HG03175 (cell line): Measurements from ENCODE around the gene LYVE1.

ENCODE experiments used
- ATAC-seq: cut with Tn5 transposase; IDR thresholded peaks from one replicate; pipeline ENCODE4 v1.9.1; 2021; ENCODE audit warnings: mild to moderate bottlenecking, moderate library complexity; ENCODE audit not compliant: unreplicated experiment

The LYVE1 gene

DNA sequence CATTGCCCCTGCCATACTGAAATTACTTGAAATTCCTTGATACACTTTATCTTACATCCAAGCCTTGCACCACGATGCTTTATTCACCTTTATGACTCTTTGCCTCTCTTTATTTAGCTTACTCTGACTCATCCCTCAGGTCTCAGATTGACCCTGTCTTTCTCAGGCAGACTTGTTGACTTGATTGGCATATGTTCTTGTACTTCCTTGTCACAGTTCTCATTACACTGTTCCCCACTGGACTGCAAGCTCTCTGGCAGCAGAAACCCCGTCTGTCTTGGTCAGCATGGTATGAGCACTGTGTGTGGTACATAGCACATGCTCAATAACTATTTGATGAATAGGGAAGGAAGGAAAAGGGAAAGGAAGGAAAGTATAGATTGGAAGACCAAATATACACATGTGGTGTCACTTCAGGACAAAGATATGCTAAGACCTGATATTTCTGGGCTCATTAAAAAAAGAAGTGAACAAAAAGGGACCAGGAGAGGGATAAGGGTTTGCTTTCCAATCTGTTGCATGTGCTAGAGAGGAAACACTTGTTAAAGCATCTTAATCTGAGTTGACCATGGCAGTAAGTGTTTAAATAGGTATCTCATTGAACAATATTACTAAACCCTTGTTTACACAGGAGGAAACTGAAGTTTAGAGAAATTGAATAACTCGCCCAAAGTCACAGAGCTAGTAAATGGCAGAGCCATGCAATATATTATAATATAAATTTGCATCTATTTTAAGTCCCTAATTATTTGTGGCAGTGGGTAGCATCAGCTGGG lies 7.2 kb downstream of the LYVE1 start:
- no peak for ATAC-seq

DNA sequence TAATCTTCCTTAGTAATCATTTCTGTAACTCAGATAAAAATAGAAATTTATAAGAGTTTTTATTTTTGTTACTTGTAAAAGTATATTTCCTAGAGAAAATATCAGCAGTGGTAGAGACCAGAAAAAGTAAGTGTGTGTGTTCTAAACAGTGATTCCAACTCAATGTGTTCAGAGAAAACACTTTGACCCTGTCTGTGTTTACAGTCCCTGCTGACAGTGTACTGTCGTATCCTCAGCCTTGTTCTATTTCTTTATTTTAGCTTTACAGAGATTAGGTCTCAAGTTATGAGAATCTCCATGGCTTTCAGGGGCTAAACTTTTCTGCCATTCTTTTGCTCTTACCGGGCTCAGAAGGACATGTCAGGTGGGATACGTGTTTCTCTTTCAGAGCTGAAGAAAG lies 10.2 kb downstream of the LYVE1 start:
- no peak for ATAC-seq

DNA sequence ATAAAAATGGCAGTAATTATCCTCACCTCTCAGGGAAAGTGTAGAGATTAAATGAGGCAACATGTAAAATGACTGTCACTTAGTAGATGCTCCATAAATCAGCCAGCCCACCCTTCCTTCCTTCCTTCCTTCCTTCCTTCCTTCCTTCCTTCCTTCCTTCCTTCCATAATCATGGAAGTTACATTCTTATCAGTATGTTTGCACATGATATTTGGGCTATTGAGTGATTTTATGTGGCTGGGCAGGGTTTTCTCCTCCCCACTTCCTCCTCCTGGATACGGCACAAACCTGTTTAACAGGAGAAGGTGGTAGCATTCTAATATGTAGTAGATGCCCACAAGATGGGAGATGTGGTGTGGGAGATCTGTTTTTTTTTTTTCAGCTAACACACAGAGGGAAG lies 11.9 kb downstream of the LYVE1 start:
- ATAC-seq: no peak

DNA sequence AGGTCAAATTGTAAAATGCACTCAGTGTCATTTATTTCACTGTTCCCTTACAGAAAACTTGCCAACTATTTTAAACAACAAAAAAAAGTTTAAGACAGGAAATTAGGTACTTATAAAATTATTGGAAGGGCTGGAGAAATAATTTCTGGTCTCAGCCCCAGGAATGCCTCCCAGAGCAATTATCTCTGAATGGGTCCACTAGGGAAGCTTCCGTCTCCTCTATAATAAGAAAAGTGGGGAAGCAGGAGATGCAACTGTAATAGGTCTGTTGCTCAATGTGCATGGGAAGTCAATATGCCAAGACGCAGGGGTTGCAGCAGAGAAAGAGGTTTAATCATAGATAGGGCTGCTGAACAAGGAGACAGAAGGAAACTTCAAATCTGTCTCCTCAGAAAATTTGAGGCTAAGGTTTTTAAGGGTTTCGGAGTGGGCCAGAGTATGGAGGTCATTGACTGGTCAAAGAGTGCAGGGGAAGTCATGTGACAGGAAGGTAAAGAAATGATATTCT lies 16.6 kb downstream of the LYVE1 start:
- no peak for ATAC-seq

DNA sequence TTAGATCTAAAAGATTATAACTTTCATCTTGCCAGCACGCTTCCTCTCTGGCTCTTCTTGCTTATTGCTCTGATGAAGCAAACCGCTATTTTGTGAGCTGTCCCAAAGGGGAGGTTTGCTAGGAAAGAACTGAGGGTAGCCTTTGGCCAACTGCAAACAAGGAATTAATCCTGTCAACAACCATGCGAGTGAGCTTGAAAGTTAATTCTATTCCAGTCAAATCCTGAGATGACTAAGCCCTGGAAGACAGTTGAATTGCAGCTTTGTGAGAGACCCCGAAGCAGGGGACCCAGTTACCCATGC lies 17.2 kb downstream of the LYVE1 start:
- no peak for ATAC-seq

DNA sequence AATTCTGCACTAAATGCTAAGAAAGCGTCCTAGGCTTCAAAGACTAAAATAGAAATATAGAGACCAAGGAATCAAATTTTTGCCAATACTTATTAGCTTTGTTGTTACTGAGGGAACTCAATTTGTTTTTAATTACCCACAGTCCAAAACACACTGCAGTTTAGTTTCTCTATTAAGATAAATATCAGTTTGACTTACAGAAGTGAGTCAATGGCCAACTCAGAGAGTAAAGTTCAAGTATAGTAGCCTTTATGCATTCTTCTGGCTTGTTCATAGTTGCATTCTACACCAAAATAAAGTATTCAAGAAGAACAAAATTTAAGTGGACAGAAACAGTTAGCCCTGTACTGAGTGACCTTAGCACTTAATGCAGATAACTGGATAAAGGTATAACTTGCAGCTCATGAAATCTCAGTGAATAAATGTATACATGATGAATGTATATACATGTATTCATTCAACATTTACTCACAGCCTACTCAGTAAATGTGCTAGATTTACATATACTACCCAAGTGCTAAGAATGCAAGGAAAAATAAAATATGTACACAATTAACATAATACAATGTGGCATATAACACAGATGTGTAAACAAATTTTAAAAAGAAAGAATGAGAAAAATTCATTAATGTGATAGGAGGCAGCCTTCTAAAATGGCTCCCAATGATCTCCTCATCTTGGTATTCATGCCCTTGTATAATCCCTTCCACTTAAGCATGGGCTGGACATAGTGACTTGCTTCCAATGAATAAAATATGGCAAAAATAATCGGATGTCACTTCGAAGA lies 17.8 kb downstream of the LYVE1 start:
- ATAC-seq: no peak

DNA sequence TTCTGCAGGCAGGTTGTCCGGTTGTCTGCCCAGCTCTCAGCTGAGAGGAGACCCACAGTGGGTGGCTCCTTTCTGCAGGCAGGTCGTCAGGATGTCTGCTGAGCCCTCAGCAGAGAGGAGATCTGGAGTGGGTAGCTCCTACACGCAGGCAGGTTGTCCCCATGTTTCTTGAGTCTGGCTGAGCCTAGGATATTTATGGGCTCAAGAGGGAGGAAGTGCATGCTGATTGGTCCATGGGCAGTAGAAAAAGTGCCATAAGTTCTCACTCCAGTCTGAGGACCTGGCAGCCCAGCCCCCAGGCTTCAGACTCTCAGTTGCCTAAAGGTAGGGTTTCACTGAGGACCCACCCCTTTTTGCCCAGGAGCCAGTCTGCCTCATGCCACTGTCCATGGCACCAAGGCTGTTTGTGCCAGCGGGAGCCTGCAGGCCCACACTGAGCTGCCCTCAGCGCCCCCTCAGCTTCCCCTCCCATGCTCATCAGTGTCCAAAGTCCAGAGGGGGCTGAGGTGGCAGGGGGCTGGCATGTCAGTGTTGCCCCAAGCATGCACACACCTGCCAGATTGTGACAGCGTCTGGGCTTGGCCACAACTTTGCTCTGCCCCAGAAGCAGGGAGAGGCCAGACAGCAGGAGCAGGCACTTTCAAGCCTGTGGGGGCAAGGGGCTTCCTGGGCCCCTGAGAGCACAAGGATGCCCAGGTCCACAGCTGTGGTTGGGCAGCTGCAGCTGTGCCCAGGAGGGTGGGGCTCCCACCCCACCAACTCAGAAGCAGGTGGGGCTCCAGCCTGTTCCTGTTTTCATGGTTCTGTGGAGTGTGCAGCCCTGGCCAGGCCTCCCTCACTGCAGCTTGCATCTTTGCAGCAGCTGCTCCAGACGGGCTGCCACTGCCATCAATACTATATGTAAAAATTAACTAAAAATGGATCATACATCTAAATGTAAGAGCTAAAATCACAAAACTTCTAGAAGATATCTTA lies 23.7 kb downstream of the LYVE1 start:
- ATAC-seq: no peak

DNA sequence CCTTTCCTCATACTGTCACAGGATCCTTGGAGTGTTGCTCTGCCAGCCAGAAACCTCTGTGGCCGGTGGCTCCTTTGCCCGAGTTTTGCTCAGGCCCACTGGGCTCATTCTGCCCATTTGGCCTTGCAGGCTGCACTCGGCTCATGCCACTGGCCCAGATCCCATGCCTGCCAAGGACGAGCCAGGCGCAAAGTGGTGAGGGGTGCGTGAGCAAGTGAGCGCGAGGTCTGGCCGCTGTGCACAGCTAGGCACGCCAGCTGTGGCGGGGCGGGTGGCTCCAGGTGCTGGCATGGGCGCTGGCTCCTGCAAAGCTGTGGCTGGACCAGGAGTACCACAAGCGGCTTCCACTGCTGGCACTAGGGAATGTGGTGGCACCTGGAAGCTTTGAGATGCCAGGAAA lies 24.7 kb downstream of the LYVE1 start:
- no peak for ATAC-seq

DNA sequence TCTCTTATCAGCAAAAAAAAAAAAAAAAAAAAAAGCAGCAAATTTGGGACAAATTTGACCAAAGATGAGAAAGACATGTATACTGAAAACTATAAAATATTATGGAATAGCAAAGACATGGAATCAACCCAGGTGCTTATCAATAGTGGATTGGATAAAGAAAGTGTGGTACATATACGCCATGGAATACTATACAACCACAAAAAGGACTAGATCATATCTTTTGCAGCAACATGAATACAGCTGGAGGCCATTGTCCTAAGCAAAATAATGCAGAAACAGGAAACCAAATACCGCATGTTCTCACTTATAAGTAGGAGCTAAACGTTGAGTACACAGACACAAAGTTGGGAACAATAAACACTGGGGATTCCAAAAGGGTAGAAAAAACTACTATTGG lies 25.7 kb downstream of the LYVE1 start:
- no peak for ATAC-seq

DNA sequence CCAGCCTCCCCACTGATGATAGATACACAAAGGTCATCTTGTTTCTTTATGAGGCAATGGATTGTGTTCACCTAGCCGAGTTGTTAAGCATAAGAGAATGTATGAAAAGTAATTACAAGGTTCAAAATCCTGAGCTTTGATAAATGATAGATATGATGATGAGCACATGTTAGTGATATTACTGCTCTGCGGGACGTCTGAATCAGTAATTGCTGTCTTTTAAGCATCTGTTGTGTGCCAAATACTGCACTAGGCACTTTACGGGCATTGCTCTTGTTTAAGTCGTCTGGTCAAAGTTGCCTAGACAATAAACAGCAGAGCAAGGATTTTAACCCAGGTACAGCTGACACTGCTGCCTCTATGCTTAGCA lies 26.9 kb downstream of the LYVE1 start:
- no peak for ATAC-seq

DNA sequence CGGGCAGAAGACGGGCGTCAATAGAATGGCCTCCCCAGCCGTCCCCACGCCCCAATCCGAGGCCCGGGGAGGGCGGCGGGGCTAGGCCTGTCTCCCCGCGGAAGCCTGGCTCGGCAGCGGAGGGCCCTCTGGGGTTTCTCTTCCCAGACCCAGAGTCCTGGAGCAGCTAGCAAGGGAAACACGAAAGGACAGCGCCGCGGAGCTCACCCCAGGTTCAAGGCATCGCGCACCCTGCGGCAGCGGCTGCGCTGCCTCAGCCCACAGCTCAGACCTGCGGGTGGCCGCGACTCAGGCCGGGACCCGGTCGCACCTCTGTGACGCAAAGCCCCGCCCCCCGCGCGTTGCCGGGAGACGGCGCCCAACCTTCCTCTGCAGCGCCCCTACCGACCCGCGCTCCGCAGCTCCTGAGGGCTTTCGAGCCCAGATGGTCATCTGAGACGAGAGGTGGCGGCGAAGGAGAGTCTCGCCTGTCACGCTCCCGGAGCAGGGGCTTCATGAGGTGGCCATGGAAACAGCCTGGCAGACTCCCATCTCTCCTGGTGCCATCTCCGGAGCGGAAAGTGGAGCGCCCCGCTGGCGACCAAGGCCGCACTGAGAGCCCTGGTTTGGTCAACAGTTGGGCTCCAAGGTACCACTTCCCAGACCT lies 27.4 kb downstream of the LYVE1 start, which contains the start of gene RNF141:
RNF141 (minus strand) TSS at position 273 of the 646 bp plus-strand sequence. CDS start 7,029 bp downstream, outside the sequence.
- ATAC-seq: peak; percentile 96

DNA sequence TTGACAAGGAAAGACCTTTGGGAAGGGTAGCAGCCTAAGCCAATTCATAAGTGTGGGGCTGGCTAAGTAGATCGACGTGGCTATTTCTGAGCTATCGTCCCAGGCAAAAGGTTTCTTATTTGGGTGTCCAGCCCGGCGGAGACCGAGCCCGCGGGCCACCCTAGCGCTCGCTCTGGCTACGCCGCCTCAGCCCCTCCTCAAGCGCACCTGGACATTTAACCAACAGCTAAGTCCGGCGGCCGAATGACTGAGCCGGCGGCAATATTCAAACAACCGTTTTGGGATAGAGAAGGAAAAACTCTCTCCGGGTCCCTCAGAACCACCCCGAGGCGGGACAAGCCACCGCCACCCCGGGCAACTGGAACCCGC lies 27.9 kb downstream of the LYVE1 start:
- peak; percentile 23 for ATAC-seq

DNA sequence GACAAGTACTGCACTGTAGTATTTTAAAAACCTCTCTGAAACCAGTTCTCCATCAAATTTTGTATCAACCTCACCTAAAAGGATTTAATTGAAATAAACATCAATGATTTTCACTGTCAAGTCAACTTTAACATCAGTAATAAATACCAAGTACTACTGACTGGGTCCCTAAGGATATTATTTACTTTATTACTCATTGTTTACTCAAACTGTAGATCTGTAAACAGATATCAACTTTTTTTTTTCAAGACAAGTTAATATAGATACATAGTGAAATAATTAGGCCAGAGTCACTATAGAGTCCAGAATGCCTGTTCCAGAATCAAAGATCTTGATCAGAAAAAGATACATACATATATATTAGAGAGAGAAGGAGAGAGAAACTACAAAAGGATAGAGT lies 29.1 kb downstream of the LYVE1 start:
- ATAC-seq: no peak

DNA sequence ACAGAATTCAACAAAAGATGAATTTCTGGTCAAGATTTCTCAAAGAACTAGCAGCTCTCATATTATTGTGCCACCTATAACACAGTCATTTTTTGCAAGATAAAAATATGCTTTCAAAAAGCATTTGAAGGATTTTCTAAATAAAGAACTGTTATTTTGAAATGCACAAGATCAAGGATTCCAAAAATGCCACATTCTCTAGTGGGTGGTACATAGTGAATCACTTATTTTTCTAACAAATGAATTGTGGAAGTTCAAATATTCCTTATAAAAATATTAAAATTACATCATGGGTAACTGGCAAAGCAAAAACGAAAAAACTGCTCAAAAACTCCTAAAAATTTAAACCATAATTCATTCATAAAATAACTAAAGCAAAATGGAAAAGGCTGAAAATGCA lies 29.5 kb downstream of the LYVE1 start:
- ATAC-seq: no peak

DNA sequence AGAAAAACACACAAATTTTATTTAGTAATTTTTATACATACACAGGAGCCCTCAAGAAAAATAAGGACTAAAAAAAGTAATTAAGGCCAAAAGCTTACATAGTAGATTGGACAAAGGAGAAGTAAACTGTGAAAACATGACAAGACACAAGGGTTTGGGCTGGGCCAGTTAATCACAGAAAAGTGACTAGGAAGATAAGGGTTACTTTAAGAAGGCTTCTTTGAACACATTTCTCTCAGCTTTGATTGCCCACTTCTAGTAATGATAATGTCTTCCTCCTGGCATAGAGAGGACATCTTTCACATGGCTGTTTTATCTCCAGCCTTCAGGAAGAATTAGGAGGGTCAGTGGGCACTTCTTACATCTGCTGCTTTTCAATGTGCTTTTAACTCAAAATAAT lies 30.9 kb downstream of the LYVE1 start:
- ATAC-seq: no peak

DNA sequence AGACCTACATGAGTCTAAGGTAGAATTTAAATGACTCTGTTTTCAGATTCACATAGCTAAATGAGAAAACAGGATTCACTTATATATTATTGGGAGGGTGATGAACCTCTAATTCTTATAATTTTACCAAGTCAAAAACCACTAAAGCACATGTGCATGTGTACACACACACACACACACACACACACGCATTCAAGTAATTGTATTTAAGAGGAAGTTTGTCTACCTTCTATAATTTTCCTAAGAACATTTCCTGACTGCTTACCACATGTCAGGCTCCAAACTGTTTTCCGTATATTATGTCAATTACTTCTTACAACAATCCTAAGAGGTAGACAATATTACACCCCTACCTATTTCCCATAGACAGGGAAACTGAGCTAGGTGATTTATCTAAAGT lies 34.1 kb downstream of the LYVE1 start:
- ATAC-seq: no peak

DNA sequence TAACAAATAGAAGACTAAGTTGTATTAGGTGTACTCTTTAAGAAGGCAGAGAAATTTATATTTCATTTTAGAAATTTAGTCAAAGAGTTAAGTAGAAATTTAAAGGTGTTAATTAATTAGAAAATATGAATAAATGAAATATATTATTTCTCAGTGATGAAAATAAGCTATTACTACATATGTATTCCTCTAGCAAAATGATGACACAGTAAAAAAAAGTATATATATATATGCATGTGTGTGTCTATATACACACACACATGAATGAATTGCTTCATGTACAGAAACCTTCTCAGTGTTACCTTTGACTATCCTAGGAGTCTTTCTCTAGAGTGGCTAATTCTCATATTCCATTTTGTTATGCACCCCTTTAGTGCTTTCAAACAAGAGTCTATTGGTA lies 35.1 kb downstream of the LYVE1 start:
- ATAC-seq: no peak

DNA sequence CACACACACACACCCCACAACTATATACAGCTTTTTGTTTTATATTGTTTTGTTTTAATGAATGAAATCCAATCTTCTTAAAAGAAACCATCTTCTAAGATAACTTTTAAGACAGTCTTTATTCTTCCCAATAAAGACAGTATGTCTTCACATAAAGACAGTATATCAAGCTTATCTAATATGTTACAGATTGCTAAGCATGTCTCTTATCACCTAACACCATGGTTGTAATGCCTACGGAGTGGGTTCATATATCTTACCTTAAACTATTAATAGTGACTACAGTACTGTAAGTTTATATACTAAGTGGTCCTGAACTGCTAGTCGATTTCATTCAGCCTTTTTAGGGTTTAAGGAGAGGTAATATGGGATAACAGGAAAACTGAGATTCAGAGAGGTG lies 35.9 kb downstream of the LYVE1 start:
- ATAC-seq: no peak

DNA sequence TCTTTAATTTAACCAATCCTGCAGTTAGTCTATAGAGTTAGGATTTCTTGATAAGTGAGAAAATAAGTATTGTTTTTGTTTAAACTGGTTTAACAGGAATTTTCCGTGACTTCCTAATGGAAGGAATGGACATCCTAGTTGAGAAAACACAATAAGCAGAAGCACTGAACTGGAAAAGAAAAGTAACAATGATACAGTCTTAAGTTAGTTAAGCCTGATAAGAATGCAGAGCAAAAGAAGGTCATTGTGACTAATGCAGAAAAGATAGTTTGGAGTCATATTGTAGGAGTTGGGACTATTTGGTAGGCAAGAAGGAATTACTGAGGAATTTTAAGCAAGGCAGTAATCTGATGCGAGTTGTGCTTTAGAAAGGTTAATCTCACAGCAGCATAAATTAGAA lies 39.2 kb downstream of the LYVE1 start:
- no peak for ATAC-seq

DNA sequence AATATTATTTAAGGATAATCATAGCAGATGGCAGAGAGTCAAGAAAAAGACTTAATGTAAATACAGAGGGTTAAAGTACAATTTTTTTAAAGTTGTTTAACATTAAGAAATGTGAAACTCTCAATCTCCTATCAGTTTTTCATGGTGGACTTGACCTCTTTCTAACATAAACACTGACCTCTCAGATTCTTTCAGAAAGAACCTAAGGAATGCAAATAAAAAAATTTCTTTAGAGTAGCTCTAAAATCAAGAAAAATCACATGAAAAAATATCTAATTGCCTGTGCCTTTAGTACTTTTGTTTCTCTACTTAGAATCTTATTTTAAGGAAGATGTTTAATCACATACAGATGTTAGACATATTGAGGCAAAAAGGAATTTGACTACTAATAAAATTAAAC lies 40.3 kb downstream of the LYVE1 start:
- ATAC-seq: no peak
